ENCODE measurements around the gene TUBG2.

TUBG2 gene

DNA sequence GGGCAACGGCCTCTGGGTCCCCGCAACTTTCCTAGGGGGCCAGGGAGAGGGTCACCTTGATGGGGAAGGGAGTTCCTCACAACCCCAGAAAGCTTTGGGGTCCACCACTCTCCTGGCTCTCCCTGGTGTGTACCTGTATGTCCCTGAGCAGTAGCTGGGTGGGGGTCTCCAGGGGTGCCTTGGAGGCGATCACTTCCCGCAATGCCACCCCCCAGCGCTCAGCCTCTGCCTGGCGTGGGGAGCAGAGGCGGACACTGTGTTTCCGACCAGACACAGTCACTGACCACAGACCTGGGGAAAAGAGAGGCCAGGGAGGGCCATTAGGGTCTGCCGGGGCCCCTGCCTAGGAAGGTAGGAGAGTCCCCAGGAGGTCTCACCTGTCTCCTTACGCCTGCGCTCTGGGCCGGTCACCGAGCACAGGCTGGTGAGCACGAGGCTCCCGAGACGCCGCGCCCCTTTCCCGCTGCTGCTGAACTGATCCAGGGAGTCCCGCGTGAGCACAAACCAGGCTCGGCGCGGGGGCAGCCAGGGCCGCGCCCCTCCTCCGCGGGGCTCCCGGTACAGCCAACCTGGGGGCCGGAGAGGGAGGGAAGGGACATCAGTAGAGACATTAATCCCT, 14.3 kb downstream of the TUBG2 start:
- Histone ChIP-seq H3K4me3 (ENCODE audit: low read length) (peak overlapping the region; percentile 35), H3K4me1 (ENCODE audit: insufficient read depth, low read length) (peaks cover 38% of the 10 kb centered on the region), H3K36me3 (ENCODE audit: insufficient read depth, low read length) (peaks cover 12% of the 10 kb centered on the region; the same call in 1 of the 2 replicates)

DNA sequence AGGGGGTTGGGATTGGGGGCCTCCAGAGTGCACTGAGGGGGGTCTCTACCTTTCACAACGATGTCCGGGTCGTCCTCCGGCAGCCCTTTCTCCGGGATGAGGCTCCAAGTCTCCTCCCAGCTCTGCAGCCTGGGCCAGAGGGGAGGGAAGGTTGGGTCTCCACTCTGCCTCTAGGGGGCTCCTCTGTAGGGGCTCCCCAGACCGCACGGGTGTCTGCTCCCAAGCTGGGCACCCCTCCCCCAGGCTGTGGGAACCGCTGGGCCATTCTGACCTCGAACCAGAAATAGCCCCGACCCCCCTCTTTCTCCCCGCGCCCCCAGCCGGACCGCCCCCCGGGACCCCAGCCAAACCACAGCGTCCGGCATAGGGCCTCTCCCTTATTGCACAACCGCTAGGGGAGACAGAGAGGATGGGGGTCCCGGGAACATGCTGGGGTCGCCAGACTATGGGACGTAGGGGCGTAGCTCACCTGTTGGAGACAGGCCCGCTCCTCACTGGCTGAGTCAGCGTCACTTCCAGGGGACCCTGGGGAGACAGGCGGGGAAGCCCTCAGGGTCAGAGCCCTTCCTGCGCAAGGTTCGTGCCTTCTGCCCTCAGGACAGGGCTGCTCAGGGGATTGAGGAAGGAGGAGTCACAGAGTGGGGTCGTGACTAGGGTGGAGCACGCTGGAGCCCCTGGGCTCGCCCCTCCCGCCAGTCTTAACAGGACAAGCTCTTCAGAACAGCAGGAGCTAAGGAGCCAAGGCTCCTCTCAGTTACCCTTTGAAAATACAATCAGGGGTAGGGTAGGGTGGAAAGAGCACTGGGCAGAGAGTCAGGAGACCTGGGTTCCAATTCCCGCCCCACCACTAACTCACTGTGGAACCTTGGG, 15.0 kb downstream of the TUBG2 start:
- Histone ChIP-seq H3K36me3 (ENCODE audit: insufficient read depth, low read length) (peaks cover 10% of the 10 kb centered on the region; the same call in 1 of the 2 replicates), H3K4me3 (ENCODE audit: low read length) (peak overlapping the region; percentile 94), H3K9ac (ENCODE audit: low read depth, low read length) (no peak overlapping the region), H3K27me3 (ENCODE audit: insufficient read depth, low read length) (peaks cover 53% of the 10 kb centered on the region), H3K4me1 (ENCODE audit: insufficient read depth, low read length) (peaks cover 38% of the 10 kb centered on the region), H3K27ac (ENCODE audit: low read depth, low read length) (no peak overlapping the region), H3K9me3 (ENCODE audit: insufficient read depth, low read depth, low read length) (no peaks in the 10 kb centered on the region)
- WGBS = 21% methylated on average over 30 of the region's 32 CpGs

More for the DNA sequence above, 14.3 kb downstream of the TUBG2 start:
- no peak overlapping the region for H3K27ac ChIP-seq (ENCODE audit: low read depth, low read length)
- no peaks in the 10 kb centered on the region for H3K9me3 ChIP-seq (ENCODE audit: insufficient read depth, low read depth, low read length)
- WGBS = 56% methylated on average over 30 of the region's 30 CpGs
- peaks cover 53% of the 10 kb centered on the region for H3K27me3 ChIP-seq (ENCODE audit: insufficient read depth, low read length)
- H3K9ac ChIP-seq (ENCODE audit: low read depth, low read length) = no peak overlapping the region

DNA sequence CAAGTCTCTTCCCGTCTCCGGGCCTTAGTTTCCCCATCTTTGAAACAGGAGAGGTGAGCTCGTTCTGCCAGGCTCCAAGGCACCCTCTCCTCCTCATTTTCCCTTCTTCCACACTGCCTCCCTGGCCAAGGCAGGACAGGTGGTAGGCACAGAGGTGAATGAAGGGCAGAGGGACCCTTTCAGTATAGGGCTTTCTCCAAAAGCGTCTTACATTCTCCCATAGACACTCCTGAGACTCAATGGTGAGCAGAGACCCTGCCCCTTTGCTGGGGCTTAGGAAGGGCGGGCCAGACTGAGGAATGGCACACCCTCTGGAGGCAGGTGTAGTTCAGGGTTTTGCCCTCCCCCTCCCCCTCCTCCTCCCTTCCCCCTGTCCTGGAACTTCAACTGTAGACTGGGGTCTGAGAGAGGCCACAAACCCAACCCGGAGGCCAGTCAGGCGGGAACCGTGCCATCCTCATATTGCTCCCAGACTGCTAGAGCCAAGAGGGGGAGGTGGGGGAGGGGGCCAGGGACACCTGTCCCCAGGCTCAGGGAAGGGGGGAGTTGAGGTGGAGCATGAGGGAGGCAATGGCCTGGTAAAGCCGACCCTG, 15.8 kb downstream of the TUBG2 start:
- Histone ChIP-seq H3K9ac (ENCODE audit: low read depth, low read length) (no peak overlapping the region), H3K4me3 (ENCODE audit: low read length) (peak overlapping the region; percentile 94), H3K27me3 (ENCODE audit: insufficient read depth, low read length) (peaks cover 54% of the 10 kb centered on the region), H3K9me3 (ENCODE audit: insufficient read depth, low read depth, low read length) (no peaks in the 10 kb centered on the region), H3K36me3 (ENCODE audit: insufficient read depth, low read length) (peaks cover 7% of the 10 kb centered on the region; the same call in 1 of the 2 replicates), H3K4me1 (ENCODE audit: insufficient read depth, low read length) (peaks cover 34% of the 10 kb centered on the region), H3K27ac (ENCODE audit: low read depth, low read length) (no peak overlapping the region)
- WGBS = 22% methylated on average over 8 of the region's 9 CpGs

DNA sequence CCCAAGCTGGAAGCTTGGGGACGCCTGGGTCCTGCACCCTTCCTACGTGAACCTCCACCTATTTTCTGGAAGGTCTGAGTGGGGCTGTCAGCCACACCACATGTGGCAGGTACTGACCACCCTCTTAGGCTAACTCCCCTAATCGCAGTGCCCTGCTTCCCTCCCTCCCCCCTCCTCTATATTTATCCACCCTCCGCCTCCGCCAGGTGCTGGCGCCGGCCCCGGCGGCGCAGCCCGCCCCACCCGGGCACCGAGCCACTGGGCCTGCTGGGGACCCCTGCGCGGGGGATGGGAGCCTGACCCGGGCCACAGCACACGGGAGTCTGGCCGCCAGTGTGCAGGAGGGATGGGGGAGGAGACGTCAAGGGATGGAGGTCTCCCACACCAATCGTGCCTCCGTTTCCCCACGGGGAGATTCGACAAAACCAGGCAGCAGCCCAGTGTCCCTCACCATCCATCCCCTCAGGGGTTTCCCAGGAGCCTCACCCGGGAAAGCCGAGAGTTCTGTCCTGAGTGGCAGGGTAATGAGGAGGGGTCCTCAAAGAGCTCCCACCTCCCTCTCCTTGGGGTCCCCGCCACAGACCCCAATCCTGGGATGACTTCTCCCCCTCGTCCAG, 16.4 kb downstream of the TUBG2 start:
- H3K27me3 ChIP-seq (ENCODE audit: insufficient read depth, low read length) = peaks cover 60% of the 10 kb centered on the region
- no peaks in the 10 kb centered on the region for H3K9me3 ChIP-seq (ENCODE audit: insufficient read depth, low read depth, low read length)
- H3K27ac ChIP-seq (ENCODE audit: low read depth, low read length) = peak overlapping the region; percentile 7; the same call in 1 of the 2 replicates
- H3K36me3 ChIP-seq (ENCODE audit: insufficient read depth, low read length) = peaks cover 7% of the 10 kb centered on the region; the same call in 1 of the 2 replicates
- H3K4me1 ChIP-seq (ENCODE audit: insufficient read depth, low read length) = peaks cover 39% of the 10 kb centered on the region
- no peak overlapping the region for H3K9ac ChIP-seq (ENCODE audit: low read depth, low read length)
- 1% methylated on average over 25 of the region's 27 CpGs for WGBS
- peak overlapping the region; percentile 94 for H3K4me3 ChIP-seq (ENCODE audit: low read length)

DNA sequence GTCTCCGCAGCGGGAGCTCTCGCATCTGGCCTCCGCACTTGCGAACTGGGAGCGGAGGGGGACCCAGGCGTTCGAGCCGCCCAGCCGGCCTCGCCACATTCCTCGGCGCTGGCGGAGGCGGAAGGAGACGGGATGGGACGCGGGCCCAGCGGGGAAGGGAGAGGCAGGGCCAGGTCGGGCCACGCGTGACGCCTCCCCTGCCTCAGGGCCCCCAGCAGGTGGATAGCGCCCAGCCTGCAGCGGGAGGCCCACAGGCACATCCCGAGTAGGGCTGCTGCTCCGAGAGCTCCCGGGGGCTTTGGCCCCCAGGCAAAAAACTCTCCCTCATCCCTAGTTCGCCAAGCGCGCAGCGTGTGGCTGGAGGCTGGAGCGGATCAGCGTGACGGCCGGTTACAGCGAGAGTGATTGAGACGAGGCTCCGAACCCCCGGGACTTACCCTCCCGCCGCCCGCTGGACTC, 16.9 kb downstream of the TUBG2 start:
- H3K36me3 ChIP-seq (ENCODE audit: insufficient read depth, low read length) = peaks cover 7% of the 10 kb centered on the region; the same call in 1 of the 2 replicates
- under 1% methylated on average over 43 of the region's 43 CpGs for WGBS
- no peaks in the 10 kb centered on the region for H3K9me3 ChIP-seq (ENCODE audit: insufficient read depth, low read depth, low read length)
- H3K9ac ChIP-seq (ENCODE audit: low read depth, low read length) = peak overlapping the region; percentile 27
- H3K27me3 ChIP-seq (ENCODE audit: insufficient read depth, low read length) = peaks cover 60% of the 10 kb centered on the region
- H3K27ac ChIP-seq (ENCODE audit: low read depth, low read length) = no peak overlapping the region; the same call in 1 of the 2 replicates
- H3K4me1 ChIP-seq (ENCODE audit: insufficient read depth, low read length) = peaks cover 39% of the 10 kb centered on the region
- peak overlapping the region; percentile 94 for H3K4me3 ChIP-seq (ENCODE audit: low read length)

DNA sequence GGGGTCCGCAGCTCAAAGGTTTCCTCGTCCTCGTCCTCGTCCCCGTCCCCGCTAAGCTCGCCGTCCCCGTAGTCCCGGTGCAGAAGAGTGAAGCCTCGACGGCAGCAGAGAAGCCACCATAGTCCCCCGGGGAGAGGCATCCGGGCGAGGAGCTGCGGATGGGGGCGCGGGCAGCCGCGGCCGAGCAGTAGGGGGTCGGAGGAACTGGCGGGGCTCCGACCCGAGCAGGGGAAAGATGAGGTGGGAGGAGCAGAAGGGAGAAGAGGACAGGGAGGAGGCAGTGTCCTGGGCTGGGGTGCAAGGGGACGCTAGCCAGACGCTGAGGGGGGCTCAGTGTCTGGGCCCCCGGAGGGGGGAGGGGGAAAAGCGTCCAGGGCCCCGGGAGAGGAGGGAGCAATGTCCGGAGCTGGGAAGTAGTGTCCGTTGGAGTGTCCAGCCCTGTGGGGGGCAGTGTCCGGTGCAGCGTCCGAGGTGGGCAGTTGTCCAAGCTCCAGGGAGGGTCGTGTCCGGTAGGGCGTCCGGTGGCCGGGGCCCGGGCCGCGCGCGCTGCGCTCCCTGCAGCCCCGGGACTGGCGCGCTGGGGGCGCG, 17.4 kb downstream of the TUBG2 start, which contains the start of gene PLEKHH3:
TSS of gene PLEKHH3 (minus strand) at position 571 of the 588 bp plus-strand sequence. CDS start at position 140, 431 bp downstream.
- peak within 1 kb of the TSS; percentile 71 for H3K9ac ChIP-seq (ENCODE audit: low read depth, low read length)
- 1% methylated on average over 47 of the region's 51 CpGs for WGBS
- peak within 1 kb of the TSS; percentile 94; the same call in 1 of the 2 replicates for H3K27ac ChIP-seq (ENCODE audit: low read depth, low read length)
- H3K36me3 ChIP-seq (ENCODE audit: insufficient read depth, low read length) = peaks cover 7% of the 10 kb centered on the region; the same call in 1 of the 2 replicates
- H3K27me3 ChIP-seq (ENCODE audit: insufficient read depth, low read length) = peaks cover 55% of the 10 kb centered on the region
- peaks cover 37% of the 10 kb centered on the region for H3K4me1 ChIP-seq (ENCODE audit: insufficient read depth, low read length)
- H3K9me3 ChIP-seq (ENCODE audit: insufficient read depth, low read depth, low read length) = no peaks in the 10 kb centered on the region
- peak within 1 kb of the TSS; percentile 94 for H3K4me3 ChIP-seq (ENCODE audit: low read length)

DNA sequence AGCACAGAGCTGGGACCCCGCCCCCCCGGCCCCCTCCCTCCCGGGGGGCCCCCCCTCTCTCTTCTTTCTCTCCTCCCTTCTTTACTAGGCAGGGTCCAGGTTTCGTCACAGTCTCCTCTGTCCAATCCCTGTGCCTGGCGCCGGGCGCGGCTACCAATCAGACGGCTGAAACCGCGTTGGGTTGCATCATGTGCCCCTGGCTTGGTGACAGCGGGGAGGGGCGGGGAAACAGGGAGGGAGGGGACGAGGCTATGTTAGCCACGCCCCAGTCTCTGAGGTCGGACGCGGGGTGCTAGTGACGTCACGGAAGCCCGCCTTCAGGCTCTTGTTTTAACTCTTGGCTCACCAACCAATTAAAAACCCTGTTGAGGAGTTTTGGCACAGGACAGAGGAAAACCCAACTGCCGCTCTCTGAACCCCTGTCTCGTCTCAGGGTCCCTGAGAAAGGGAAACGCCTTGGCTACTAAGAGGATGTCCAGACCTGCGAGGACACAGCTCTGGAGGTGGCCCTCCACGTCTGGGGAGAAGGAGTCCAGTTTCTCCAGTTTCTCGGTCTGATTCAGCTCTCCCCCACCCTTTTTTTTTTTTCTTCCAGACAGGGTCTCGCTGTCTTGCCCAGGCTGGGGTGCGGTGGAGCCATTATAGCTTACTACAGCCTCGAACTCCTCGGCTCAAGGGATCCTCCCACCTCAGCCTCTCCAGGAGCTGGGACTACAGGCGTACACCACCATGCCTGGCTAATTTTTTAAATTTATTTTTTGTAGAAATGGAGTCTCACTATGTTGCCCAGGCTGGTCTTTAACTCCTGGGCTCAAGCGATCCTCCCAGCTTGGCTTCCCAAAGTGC, 18.2 kb downstream of the TUBG2 start:
- Histone ChIP-seq H3K9ac (ENCODE audit: low read depth, low read length) (no peak overlapping the region), H3K36me3 (ENCODE audit: insufficient read depth, low read length) (peaks cover 4% of the 10 kb centered on the region; the same call in 1 of the 2 replicates), H3K9me3 (ENCODE audit: insufficient read depth, low read depth, low read length) (no peaks in the 10 kb centered on the region), H3K4me3 (ENCODE audit: low read length) (peak overlapping the region; percentile 94), H3K27ac (ENCODE audit: low read depth, low read length) (peak overlapping the region; percentile 94; the same call in 1 of the 2 replicates), H3K4me1 (ENCODE audit: insufficient read depth, low read length) (peaks cover 39% of the 10 kb centered on the region), H3K27me3 (ENCODE audit: insufficient read depth, low read length) (peaks cover 51% of the 10 kb centered on the region)
- WGBS = 11% methylated on average over 30 of the region's 33 CpGs

DNA sequence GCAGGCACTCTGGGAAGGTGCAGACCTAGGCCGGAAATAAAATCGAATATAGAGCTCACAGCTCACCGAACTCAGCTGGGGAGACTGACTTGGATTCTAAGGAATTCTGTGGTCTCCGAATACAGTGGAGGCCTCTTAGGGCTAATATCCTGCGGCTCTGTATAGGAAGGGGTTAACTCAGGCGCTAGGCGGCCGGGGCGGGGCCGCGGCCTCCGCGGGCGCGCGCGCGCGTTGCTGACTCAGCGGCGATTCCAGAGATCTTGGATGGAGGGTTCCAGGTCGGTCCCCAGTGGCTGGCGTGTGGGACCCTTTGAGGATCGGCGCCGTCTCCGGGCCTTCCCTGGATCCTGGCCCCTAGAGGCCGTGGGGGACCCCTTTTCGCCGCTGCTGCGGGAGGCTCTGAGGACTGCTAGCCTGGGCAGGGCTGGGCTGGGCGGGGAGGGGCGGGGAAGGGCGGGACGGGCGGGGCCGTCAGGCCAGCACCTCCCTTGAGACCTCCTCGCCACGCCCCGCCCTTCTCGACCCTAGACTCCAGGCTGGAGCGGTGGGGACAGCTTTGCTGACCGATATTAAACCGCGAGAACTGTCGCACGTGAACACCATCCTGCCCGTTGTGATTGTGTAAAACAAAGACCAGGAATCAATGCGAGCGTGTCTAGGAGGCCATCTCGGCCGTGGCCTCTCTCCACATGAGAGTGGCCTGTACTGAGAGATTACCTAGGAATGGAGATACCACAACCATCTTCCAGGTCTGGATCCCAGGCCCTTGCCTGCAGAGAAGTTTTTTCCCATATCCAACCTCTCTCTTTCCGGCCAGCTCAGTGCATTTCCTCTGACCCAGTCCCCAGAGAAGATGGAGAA, 19.1 kb downstream of the TUBG2 start:
- H3K27me3 ChIP-seq (ENCODE audit: insufficient read depth, low read length) = peaks cover 48% of the 10 kb centered on the region
- peak overlapping the region; percentile 94 for H3K27ac ChIP-seq (ENCODE audit: low read depth, low read length)
- WGBS = under 1% methylated on average over 52 of the region's 53 CpGs
- peaks cover 41% of the 10 kb centered on the region for H3K4me1 ChIP-seq (ENCODE audit: insufficient read depth, low read length)
- H3K4me3 ChIP-seq (ENCODE audit: low read length) = peak overlapping the region; percentile 66
- peak overlapping the region; percentile 89 for H3K9ac ChIP-seq (ENCODE audit: low read depth, low read length)
- no peaks in the 10 kb centered on the region for H3K9me3 ChIP-seq (ENCODE audit: insufficient read depth, low read depth, low read length)
- no peaks in the 10 kb centered on the region for H3K36me3 ChIP-seq (ENCODE audit: insufficient read depth, low read length)

DNA sequence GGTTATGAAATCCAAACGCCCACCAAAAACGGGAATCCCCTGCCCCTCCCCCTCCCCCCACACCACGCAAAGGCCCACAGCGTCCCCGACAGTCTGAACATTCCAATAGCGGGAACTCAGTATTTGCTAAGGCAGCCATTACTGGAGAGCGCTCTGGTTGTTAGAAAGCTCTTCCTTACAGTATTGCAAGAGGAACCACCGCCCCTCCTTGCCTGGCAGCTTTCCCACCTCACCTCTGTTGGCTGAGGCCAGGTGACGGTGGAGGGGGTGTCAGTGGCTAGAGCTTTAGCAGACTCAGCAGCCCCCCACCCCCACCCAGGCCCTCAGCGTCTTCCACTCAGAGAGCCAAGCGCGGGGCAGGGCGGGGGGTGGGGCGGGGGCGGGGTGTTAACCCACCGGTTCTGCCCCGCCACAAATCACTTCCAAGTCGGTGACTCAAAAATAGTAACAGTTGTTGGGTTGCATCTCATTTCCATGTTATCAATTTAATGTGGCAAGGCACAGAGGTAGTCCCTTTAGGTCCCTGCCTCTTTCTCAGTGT, 19.9 kb downstream of the TUBG2 start:
- peak overlapping the region; percentile 94 for H3K27ac ChIP-seq (ENCODE audit: low read depth, low read length)
- H3K4me1 ChIP-seq (ENCODE audit: insufficient read depth, low read length) = peaks cover 44% of the 10 kb centered on the region
- peak overlapping the region; percentile 89 for H3K9ac ChIP-seq (ENCODE audit: low read depth, low read length)
- H3K27me3 ChIP-seq (ENCODE audit: insufficient read depth, low read length) = peaks cover 49% of the 10 kb centered on the region
- H3K9me3 ChIP-seq (ENCODE audit: insufficient read depth, low read depth, low read length) = no peaks in the 10 kb centered on the region
- peak overlapping the region; percentile 66 for H3K4me3 ChIP-seq (ENCODE audit: low read length)
- WGBS = 9% methylated on average over 15 of the region's 18 CpGs
- H3K36me3 ChIP-seq (ENCODE audit: insufficient read depth, low read length) = no peaks in the 10 kb centered on the region
